GM12891 (cell line): Measurements from ENCODE around the gene PP2D1.

Experiments used
- PAX5 ChIP-seq: IDR thresholded peaks from 2 replicates; pipeline ENCODE4 v1.6.1; 2011; ENCODE audit warnings: low read length, moderate library complexity, mild to moderate bottlenecking; ENCODE audit not compliant: insufficient read depth, severe bottlenecking
- POLR2A ChIP-seq: IDR thresholded peaks from 2 replicates; pipeline ENCODE4 v1.6.1; 2011; ENCODE audit warnings: low read depth, low read length, control low read depth
- POLR2AphosphoS5 ChIP-seq: IDR thresholded peaks from 2 replicates; pipeline ENCODE4 v1.6.1; 2011; ENCODE audit warnings: low read depth, low read length, control low read depth
- TAF1 ChIP-seq: IDR thresholded peaks from 2 replicates; pipeline ENCODE4 v1.6.1; 2011; ENCODE audit warnings: low read depth, low read length, control low read depth

GRCh38 chr3:19961960-19962359 lies 50.1 kb downstream of the PP2D1 start:
- TF ChIP-seq POLR2AphosphoS5 (no peak), POLR2A (no peak), PAX5 (no peak), TAF1 (no peak)
